H9 (cell line): ENCODE results near the gene CCDC34. TPM values are rescaled to one million over a fixed set of nuclear protein-coding genes. Genes with fewer than 3 reads are reported as not detected.

Experiments used
- DNase-seq: peaks from one replicate; pipeline ENCODE4 v3.0.0-alpha.2; 2017
- H2AFZ ChIP-seq: one replicate; pipeline ENCODE4 v1.6.1; 2013; ENCODE audit warnings: mild to moderate bottlenecking, low read length, control low read depth, moderate library complexity
- H2AK5ac ChIP-seq: 2 replicates; pipeline ENCODE4 v1.6.1; 2013; ENCODE audit warnings: low read length, control low read depth, mixed read lengths; ENCODE audit not compliant: insufficient read length
- H2BK120ac ChIP-seq: one replicate; pipeline ENCODE4 v1.6.1; 2013; ENCODE audit warnings: low read depth, mild to moderate bottlenecking, low read length, control low read depth, inconsistent platforms; ENCODE audit not compliant: poor library complexity, severe bottlenecking
- H2BK12ac ChIP-seq: 2 replicates; pipeline ENCODE4 v1.6.1; 2013; ENCODE audit warnings: low read length, control low read depth, mixed read lengths, low read depth; ENCODE audit not compliant: insufficient read length
- H2BK15ac ChIP-seq: 2 replicates; pipeline ENCODE4 v1.6.1; 2013; ENCODE audit warnings: low read depth, low read length, control low read depth
- H2BK20ac ChIP-seq: one replicate; pipeline ENCODE4 v1.6.1; 2013; ENCODE audit warnings: low read depth, mild to moderate bottlenecking, low read length, control low read depth, inconsistent platforms; ENCODE audit not compliant: poor library complexity, severe bottlenecking
- H2BK5ac ChIP-seq: 2 replicates; pipeline ENCODE4 v1.6.1; 2013; ENCODE audit warnings: low read length, control low read depth, mixed read lengths; ENCODE audit not compliant: insufficient read length
- H3K14ac ChIP-seq: 2 replicates; pipeline ENCODE4 v1.6.1; 2013; ENCODE audit warnings: low read length, control low read depth; ENCODE audit not compliant: insufficient read depth
- H3K18ac ChIP-seq: 2 replicates; pipeline ENCODE4 v1.6.1; 2013; ENCODE audit warnings: low read depth, mild to moderate bottlenecking, mixed read lengths, low read length, control low read depth; ENCODE audit not compliant: insufficient read length
- H3K23ac ChIP-seq: 2 replicates; pipeline ENCODE4 v1.6.1; 2013; ENCODE audit warnings: low read length, control low read depth, mixed read lengths, low read depth; ENCODE audit not compliant: insufficient read length
- H3K23me2 ChIP-seq: 2 replicates; pipeline ENCODE4 v1.6.1; 2013; ENCODE audit warnings: low read depth, mild to moderate bottlenecking, mixed read lengths, low read length, control low read depth; ENCODE audit not compliant: insufficient read length, poor library complexity, severe bottlenecking
- H3K27ac ChIP-seq: 2 replicates; pipeline ENCODE4 v1.5.1; 2013; ENCODE audit warnings: low read length, control low read depth, mixed read lengths, low read depth; ENCODE audit not compliant: insufficient read length
- H3K27me3 ChIP-seq: 2 replicates; pipeline ENCODE4 v1.6.1; 2013; ENCODE audit warnings: low read length, control low read depth, inconsistent platforms; ENCODE audit not compliant: insufficient read depth
- H3K4ac ChIP-seq: 2 replicates; pipeline ENCODE4 v1.6.1; 2013; ENCODE audit warnings: low read depth, mild to moderate bottlenecking, control low read depth, inconsistent platforms, low read length, moderate library complexity
- H3K4me1 ChIP-seq: 2 replicates; pipeline ENCODE4 v1.6.1; 2013; ENCODE audit warnings: low read length, control low read depth, inconsistent platforms; ENCODE audit not compliant: insufficient read depth
- H3K4me2 ChIP-seq: 2 replicates; pipeline ENCODE4 v1.6.1; 2013; ENCODE audit warnings: low read length, control low read depth, mixed read lengths; ENCODE audit not compliant: insufficient read length, insufficient read depth
- H3K56ac ChIP-seq: 2 replicates; pipeline ENCODE4 v1.6.1; 2013; ENCODE audit warnings: low read depth, mild to moderate bottlenecking, mixed read lengths, low read length, control low read depth; ENCODE audit not compliant: insufficient read length
- H3K79me1 ChIP-seq: 2 replicates; pipeline ENCODE4 v1.6.1; 2013; ENCODE audit warnings: low read depth, mild to moderate bottlenecking, moderate library complexity, low read length, control low read depth, inconsistent platforms; ENCODE audit not compliant: insufficient read depth, poor library complexity, severe bottlenecking
- H3K79me2 ChIP-seq: 2 replicates; pipeline ENCODE4 v1.6.1; 2013; ENCODE audit warnings: low read length, control low read depth, inconsistent platforms; ENCODE audit not compliant: insufficient read depth
- H3K9ac ChIP-seq: 2 replicates; pipeline ENCODE4 v1.6.1; 2013; ENCODE audit warnings: low read length, control low read depth, mixed read lengths; ENCODE audit not compliant: insufficient read length; ENCODE audit errors: extremely low read depth
- H3K9me3 ChIP-seq: one replicate; pipeline ENCODE4 v1.6.1; 2013; ENCODE audit warnings: low read depth, low read length, inconsistent platforms; ENCODE audit not compliant: control insufficient read depth
- H3T11ph ChIP-seq: one replicate; pipeline ENCODE4 v1.6.1; 2013; ENCODE audit warnings: mild to moderate bottlenecking, low read length, control low read depth, inconsistent platforms
- H4K20me1 ChIP-seq: one replicate; pipeline ENCODE4 v1.6.1; 2013; ENCODE audit not compliant: control insufficient read depth, insufficient read length, insufficient read depth
- H4K5ac ChIP-seq: 2 replicates; pipeline ENCODE4 v1.6.1; 2013; ENCODE audit warnings: low read depth, mild to moderate bottlenecking, mixed read lengths, low read length, control low read depth; ENCODE audit not compliant: insufficient read length
- H4K8ac ChIP-seq: replicated peaks from 2 replicates; pipeline ENCODE4 v1.6.1; 2013; ENCODE audit warnings: low read length, control low read depth, mixed read lengths, low read depth; ENCODE audit not compliant: insufficient read length
- H4K91ac ChIP-seq: 2 replicates; pipeline ENCODE4 v1.6.1; 2013; ENCODE audit warnings: low read depth, mild to moderate bottlenecking, moderate library complexity, mixed read lengths, low read length, control low read depth; ENCODE audit not compliant: insufficient read length
- H3K27ac Mint-ChIP-seq, 3 experiments: 2 replicates in 2 of 3; 3 replicates in 1 of 3; pipeline ENCODE4 v1.8.0; 2020 to 2021; ENCODE audit warnings: mixed read lengths in 3 of 3, mild to moderate bottlenecking in 1 of 3, moderate library complexity in 1 of 3
- H3K27me3 Mint-ChIP-seq: 2 replicates; pipeline ENCODE4 v1.8.0; 2021; ENCODE audit warnings: low read depth, mild to moderate bottlenecking, moderate library complexity, mixed read lengths
- H3K36me3 Mint-ChIP-seq, 3 experiments: 2 replicates in 2 of 3; 3 replicates in 1 of 3; pipeline ENCODE4 v1.8.0; 2020 to 2021; ENCODE audit warnings: low read depth in 3 of 3, mixed read lengths in 3 of 3; ENCODE audit not compliant: insufficient read depth in 1 of 3
- H3K4me1 Mint-ChIP-seq, 2 experiments: 2 replicates each; pipeline ENCODE4 v1.8.0; 2020; ENCODE audit warnings: mixed read lengths in 2 of 2
- H3K4me3 Mint-ChIP-seq, 2 experiments: 2 replicates in 1 of 2; 3 replicates in 1 of 2; pipeline ENCODE4 v1.8.0; 2020 to 2021; ENCODE audit warnings: mild to moderate bottlenecking in 2 of 2, mixed read lengths in 2 of 2, moderate library complexity in 1 of 2
- H3K9me3 Mint-ChIP-seq, 2 experiments: 2 replicates in 1 of 2; 3 replicates in 1 of 2; pipeline ENCODE4 v1.8.0; 2020; ENCODE audit warnings: mild to moderate bottlenecking in 2 of 2, mixed read lengths in 2 of 2, moderate library complexity in 1 of 2
- CTCF ChIP-seq: fragments of 200-600 bp; sonication (generic); conservative IDR thresholded peaks from 3 replicates; pipeline ENCODE4 v1.8.0; 2021; ENCODE audit warnings: antibody characterized with exemption, mild to moderate bottlenecking
- WGBS: extraction: QIAGEN DNeasy Blood & Tissue Kit; methylation state at CpG from one replicate; pipeline ENCODE4 v1.1.7; 2013; ENCODE audit warnings: missing lambda C conversion rate, low lambda C conversion rate, mixed read lengths; ENCODE audit not compliant: insufficient read length; ENCODE audit errors: extremely low coverage; 5-methylcytosine and 5-hydroxymethylcytosine counted together
- total RNA-seq: library from RNA; stranded (reverse); gene quantifications from 2 replicates; pipeline ENCODE4 v1.2.1, GENCODE V29; 2021

The CCDC34 gene
- total RNA-seq, 1 experiment from 2014 or later = 25.2 TPM

- no peak overlapping the region for H3K18ac ChIP-seq
- no peaks in the 10 kb centered on the region for H3K27me3 Mint-ChIP-seq
- peaks cover 6 to 45% (median 11%) of the 10 kb centered on the region in 3 experiments; a peak in 6 of 7 replicates for H3K36me3 Mint-ChIP-seq
Observed at GRCh38 chr11:27303903-27304302, 59.1 kb downstream of the CCDC34 start.

More at GRCh38 chr11:27303903-27304302, 59.1 kb downstream of the CCDC34 start:
- Histone ChIP-seq H2AFZ (no peak overlapping the region), H3K27ac (no peak overlapping the region), H2BK12ac (no peak overlapping the region), H3K27me3 (no peaks in the 10 kb centered on the region), H4K5ac (no peak overlapping the region), H4K91ac (no peak overlapping the region), H3K9ac (no peak overlapping the region), H3K4me1 (no peaks in the 10 kb centered on the region; the same call in 1 of the 2 replicates), H2BK120ac (no peak overlapping the region), H2AK5ac (no peak overlapping the region), H3K79me1 (no peaks in the 10 kb centered on the region), H3K79me2 (no peaks in the 10 kb centered on the region), H3K23ac (no peak overlapping the region), H4K20me1 (no peaks in the 10 kb centered on the region), H3T11ph (no peak overlapping the region), H3K4me2 (no peak overlapping the region), H2BK20ac (no peak overlapping the region), H2BK5ac (no peak overlapping the region), H3K56ac (no peak overlapping the region), H3K4ac (no peak overlapping the region), H3K23me2 (no peaks in the 10 kb centered on the region), H2BK15ac (no peak overlapping the region), H3K14ac (no peak overlapping the region), H3K9me3 (no peaks in the 10 kb centered on the region), H4K8ac (no peak overlapping the region)
- TF ChIP-seq CTCF = no peak
- no peak for DNase-seq
- Mint-ChIP-seq H3K27ac (no peak overlapping the region; a peak in 1 of 7 replicates), H3K9me3 (peaks cover 11 to 18% of the 10 kb centered on the region in 2 experiments), H3K4me1 (no peaks in the 10 kb centered on the region; a peak in 1 of 4 replicates), H3K4me3 (no peak overlapping the region)
- WGBS = no CpG with 5 or more reads among the region's 5 CpGs
